H1 (cell line): ENCODE results near the gene HOXD11. TPM values are rescaled to one million over a fixed set of nuclear protein-coding genes. Genes with fewer than 3 reads are reported as not detected.

Experiments
- CHD1 ChIP-seq: IDR thresholded peaks from 2 replicates; pipeline ENCODE4 v1.6.1; 2012; ENCODE audit warnings: low read depth, low read length, improper control_type of control experiment
- GABPA ChIP-seq: IDR thresholded peaks from 2 replicates; pipeline ENCODE4 v1.6.1; 2011; ENCODE audit warnings: mild to moderate bottlenecking, low read length, moderate library complexity, borderline replicate concordance; ENCODE audit not compliant: insufficient read depth
- NANOG ChIP-seq: IDR thresholded peaks from 2 replicates; pipeline ENCODE4 v1.6.1; 2011; ENCODE audit warnings: low read length, low read depth, mild to moderate bottlenecking, inconsistent platforms; ENCODE audit not compliant: insufficient read depth, poor library complexity, severe bottlenecking
- RNF2 ChIP-seq: fragments of 200-900, 300-1000 bp; sonication (generic); IDR thresholded peaks from 2 replicates; pipeline ENCODE4 v1.7.1; 2016; ENCODE audit warnings: borderline replicate concordance, low read depth, mild to moderate bottlenecking, antibody characterized with exemption, low read length; ENCODE audit not compliant: poor library complexity, severe bottlenecking; ENCODE audit errors: missing control alignments
- SIN3A ChIP-seq, 2 experiments: IDR thresholded peaks in 1 of 2; conservative IDR thresholded peaks in 1 of 2; 2 replicates each; pipeline ENCODE4 v1.6.1; 2011 to 2012; ENCODE audit warnings: low read length in 2 of 2, improper control_type of control experiment in 1 of 2, low read depth in 1 of 2, mild to moderate bottlenecking in 1 of 2
- SP1 ChIP-seq: IDR thresholded peaks from 2 replicates; pipeline ENCODE4 v1.6.1; 2011; ENCODE audit warnings: low read depth, low read length
- polyA plus RNA-seq, 7 experiments: library from polyadenylated mRNA; depleted of rRNA in 3 of 7; stranded (reverse) in 5 of 7; unstranded in 2 of 7; fragments of >200 nt in 5 of 7; fragments of 200-250 nt in 2 of 7; gene quantifications; 1 replicate in 5 of 7; 2 replicates in 1 of 7; 4 replicates in 1 of 7; pipeline versions ENCODE4 v1.2.1 to v1.2.3, GENCODE V29; 2011 to 2013; ENCODE audit warnings: missing spikeins in 2 of 7, mixed read lengths in 2 of 7
- total RNA-seq: library from RNA; stranded (reverse); fragmentation: NEBNext Ultra II Directional; extraction: Animal tissue kit (Norgen Biotek cat#: 25700); gene quantifications from 2 replicates; pipeline ENCODE4 v1.2.1, GENCODE V29; 2021
- TF ChIP-seq, protein P1 (sequence below): fragments of 300-600 bp; sonication (generic); IDR thresholded peaks from 2 replicates; pipeline ENCODE4 v1.7.1; 2012; ENCODE audit warnings: low read length, moderate library complexity, mild to moderate bottlenecking, inconsistent platforms; ENCODE audit not compliant: insufficient replicate concordance
- TF ChIP-seq, protein P2 (sequence below), 3 experiments: IDR thresholded peaks; 1 replicate in 2 of 3; 2 replicates in 1 of 3; pipeline versions ENCODE4 v1.5.1 to v1.6.1; 2011; ENCODE audit warnings: low read length in 3 of 3, mild to moderate bottlenecking in 3 of 3, inconsistent platforms in 2 of 3, low read depth in 1 of 3, moderate library complexity in 1 of 3; ENCODE audit not compliant: insufficient read depth in 1 of 3; ENCODE audit errors: control extremely low read depth in 1 of 3

The HOXD11 gene
- total and polyA plus RNA-seq, 2 of the 8 experiments (the other 6 are each of a cell fraction or from before 2014, with no cell fraction given) = not detected

GRCh38 chr2:176129813-176130146 is 22.7 kb downstream of the HOXD11 start (continued):
- TF ChIP-seq, protein P1, sequence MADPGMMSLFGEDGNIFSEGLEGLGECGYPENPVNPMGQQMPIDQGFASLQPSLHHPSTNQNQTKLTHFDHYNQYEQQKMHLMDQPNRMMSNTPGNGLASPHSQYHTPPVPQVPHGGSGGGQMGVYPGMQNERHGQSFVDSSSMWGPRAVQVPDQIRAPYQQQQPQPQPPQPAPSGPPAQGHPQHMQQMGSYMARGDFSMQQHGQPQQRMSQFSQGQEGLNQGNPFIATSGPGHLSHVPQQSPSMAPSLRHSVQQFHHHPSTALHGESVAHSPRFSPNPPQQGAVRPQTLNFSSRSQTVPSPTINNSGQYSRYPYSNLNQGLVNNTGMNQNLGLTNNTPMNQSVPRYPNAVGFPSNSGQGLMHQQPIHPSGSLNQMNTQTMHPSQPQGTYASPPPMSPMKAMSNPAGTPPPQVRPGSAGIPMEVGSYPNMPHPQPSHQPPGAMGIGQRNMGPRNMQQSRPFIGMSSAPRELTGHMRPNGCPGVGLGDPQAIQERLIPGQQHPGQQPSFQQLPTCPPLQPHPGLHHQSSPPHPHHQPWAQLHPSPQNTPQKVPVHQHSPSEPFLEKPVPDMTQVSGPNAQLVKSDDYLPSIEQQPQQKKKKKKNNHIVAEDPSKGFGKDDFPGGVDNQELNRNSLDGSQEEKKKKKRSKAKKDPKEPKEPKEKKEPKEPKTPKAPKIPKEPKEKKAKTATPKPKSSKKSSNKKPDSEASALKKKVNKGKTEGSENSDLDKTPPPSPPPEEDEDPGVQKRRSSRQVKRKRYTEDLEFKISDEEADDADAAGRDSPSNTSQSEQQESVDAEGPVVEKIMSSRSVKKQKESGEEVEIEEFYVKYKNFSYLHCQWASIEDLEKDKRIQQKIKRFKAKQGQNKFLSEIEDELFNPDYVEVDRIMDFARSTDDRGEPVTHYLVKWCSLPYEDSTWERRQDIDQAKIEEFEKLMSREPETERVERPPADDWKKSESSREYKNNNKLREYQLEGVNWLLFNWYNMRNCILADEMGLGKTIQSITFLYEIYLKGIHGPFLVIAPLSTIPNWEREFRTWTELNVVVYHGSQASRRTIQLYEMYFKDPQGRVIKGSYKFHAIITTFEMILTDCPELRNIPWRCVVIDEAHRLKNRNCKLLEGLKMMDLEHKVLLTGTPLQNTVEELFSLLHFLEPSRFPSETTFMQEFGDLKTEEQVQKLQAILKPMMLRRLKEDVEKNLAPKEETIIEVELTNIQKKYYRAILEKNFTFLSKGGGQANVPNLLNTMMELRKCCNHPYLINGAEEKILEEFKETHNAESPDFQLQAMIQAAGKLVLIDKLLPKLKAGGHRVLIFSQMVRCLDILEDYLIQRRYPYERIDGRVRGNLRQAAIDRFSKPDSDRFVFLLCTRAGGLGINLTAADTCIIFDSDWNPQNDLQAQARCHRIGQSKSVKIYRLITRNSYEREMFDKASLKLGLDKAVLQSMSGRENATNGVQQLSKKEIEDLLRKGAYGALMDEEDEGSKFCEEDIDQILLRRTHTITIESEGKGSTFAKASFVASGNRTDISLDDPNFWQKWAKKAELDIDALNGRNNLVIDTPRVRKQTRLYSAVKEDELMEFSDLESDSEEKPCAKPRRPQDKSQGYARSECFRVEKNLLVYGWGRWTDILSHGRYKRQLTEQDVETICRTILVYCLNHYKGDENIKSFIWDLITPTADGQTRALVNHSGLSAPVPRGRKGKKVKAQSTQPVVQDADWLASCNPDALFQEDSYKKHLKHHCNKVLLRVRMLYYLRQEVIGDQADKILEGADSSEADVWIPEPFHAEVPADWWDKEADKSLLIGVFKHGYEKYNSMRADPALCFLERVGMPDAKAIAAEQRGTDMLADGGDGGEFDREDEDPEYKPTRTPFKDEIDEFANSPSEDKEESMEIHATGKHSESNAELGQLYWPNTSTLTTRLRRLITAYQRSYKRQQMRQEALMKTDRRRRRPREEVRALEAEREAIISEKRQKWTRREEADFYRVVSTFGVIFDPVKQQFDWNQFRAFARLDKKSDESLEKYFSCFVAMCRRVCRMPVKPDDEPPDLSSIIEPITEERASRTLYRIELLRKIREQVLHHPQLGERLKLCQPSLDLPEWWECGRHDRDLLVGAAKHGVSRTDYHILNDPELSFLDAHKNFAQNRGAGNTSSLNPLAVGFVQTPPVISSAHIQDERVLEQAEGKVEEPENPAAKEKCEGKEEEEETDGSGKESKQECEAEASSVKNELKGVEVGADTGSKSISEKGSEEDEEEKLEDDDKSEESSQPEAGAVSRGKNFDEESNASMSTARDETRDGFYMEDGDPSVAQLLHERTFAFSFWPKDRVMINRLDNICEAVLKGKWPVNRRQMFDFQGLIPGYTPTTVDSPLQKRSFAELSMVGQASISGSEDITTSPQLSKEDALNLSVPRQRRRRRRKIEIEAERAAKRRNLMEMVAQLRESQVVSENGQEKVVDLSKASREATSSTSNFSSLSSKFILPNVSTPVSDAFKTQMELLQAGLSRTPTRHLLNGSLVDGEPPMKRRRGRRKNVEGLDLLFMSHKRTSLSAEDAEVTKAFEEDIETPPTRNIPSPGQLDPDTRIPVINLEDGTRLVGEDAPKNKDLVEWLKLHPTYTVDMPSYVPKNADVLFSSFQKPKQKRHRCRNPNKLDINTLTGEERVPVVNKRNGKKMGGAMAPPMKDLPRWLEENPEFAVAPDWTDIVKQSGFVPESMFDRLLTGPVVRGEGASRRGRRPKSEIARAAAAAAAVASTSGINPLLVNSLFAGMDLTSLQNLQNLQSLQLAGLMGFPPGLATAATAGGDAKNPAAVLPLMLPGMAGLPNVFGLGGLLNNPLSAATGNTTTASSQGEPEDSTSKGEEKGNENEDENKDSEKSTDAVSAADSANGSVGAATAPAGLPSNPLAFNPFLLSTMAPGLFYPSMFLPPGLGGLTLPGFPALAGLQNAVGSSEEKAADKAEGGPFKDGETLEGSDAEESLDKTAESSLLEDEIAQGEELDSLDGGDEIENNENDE = no peak
- TF ChIP-seq NANOG (no peak), SIN3A (conservative IDR thresholded peaks at IDR 0.05 in 1 of 2, IDR thresholded peaks at IDR 0.05 in 1 of 2; ENCODE audit: low read depth in 1 of 2, low read length in 2 of 2) (no peak), SP1 (no peak), RNF2 (no peak), GABPA (no peak), CHD1 (no peak)
- TF ChIP-seq, protein P2, sequence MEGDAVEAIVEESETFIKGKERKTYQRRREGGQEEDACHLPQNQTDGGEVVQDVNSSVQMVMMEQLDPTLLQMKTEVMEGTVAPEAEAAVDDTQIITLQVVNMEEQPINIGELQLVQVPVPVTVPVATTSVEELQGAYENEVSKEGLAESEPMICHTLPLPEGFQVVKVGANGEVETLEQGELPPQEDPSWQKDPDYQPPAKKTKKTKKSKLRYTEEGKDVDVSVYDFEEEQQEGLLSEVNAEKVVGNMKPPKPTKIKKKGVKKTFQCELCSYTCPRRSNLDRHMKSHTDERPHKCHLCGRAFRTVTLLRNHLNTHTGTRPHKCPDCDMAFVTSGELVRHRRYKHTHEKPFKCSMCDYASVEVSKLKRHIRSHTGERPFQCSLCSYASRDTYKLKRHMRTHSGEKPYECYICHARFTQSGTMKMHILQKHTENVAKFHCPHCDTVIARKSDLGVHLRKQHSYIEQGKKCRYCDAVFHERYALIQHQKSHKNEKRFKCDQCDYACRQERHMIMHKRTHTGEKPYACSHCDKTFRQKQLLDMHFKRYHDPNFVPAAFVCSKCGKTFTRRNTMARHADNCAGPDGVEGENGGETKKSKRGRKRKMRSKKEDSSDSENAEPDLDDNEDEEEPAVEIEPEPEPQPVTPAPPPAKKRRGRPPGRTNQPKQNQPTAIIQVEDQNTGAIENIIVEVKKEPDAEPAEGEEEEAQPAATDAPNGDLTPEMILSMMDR (IDR thresholded peaks at IDR 0.05; ENCODE audit: control extremely low read depth in 1 of 3, insufficient read depth in 1 of 3, low read depth in 1 of 3, low read length in 3 of 3) = no peak
